ENCODE data around the gene DRGX.

Gene DRGX

DNA sequence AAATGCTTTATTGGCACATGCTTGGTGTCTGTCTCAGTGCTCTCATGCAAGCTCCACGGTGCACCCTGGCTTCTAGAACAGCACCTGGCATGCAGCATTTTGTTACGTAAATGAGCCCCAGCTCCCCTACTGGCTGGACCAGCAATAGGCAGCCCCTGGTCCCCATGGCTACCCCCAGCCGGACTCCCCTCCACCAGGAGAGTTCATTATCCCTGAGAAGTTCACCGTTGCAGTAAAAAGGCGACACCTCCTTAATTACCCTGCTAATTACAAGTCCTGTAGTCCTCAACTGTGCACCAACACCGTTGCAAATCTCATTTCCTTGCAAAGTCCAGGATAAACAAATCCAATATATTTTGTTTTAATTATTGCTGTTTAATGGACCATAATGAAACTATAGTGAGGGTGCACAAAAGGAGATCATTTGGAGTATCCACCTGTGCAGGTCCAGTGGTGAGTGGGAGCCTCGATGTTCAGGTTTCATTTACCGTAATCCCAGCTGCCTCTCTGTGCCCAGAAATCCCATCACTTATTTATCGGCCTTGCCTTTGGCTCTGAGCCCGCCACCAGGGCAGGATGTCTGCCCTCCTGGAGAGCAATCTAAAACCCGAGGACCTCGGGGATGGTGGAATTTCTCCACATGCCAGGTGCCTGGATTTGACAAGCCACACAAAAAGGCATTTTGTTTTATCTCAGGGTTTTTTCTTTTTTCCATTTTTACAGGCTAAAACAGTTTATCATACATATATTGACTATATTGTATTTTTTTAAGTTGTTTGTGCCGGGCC, 12.8 kb upstream of the DRGX start:
- Histone ChIP-seq H3K4me3 (ENCODE audit: insufficient read depth, low read depth, low read length) (no peak overlapping the region), H3K9me3 (ENCODE audit: control insufficient read depth, low read length) (no peaks in the 10 kb centered on the region), H3K4me1 (ENCODE audit: control insufficient read depth, insufficient read depth, low read length) (no peaks in the 10 kb centered on the region), H3K36me3 (ENCODE audit: control insufficient read depth, insufficient read depth, low read length) (no peaks in the 10 kb centered on the region), H3K27me3 (ENCODE audit: control insufficient read depth, insufficient read depth, low read length, poor library complexity, severe bottlenecking) (peaks cover 1% of the 10 kb centered on the region), H3K27ac (ENCODE audit: insufficient read depth, low read depth, low read length, poor library complexity, severe bottlenecking) (no peak overlapping the region)
- 56 to 62% methylated on average over 11 to 13 of the region's 13 CpGs for WGBS, 2 experiments

DNA sequence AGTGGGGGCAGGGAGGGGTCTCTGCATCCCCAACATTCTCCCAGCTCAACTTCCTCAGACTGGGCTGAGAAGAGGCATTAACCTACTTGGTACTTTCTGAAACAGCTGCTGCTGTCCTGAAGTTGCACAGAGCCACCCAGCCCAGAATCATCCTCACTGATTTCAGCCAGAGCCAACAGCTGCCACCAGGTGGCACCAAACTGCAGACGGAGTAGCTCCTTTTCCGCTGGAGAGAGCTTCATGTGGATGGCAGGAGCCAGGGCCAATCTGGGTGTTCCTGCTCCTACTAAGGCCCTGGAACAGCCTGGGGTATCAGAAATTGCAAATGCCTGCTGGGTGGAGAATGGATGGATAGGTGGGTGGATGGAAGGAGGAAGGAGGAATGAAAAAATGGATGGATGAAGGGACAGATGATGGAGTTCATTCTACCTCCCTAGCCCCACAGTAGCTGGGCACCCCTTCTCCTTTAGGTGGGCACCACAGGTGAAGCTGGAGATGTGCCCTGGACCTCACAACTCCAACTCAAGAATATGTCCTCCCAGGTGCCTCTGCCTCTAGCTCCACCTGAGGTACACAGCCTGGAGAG, 11.8 kb upstream of the DRGX start:
- Histone ChIP-seq H3K4me1 (ENCODE audit: control insufficient read depth, insufficient read depth, low read length) (no peaks in the 10 kb centered on the region), H3K27me3 (ENCODE audit: control insufficient read depth, insufficient read depth, low read length, poor library complexity, severe bottlenecking) (peaks cover 12% of the 10 kb centered on the region), H3K27ac (ENCODE audit: insufficient read depth, low read depth, low read length, poor library complexity, severe bottlenecking) (no peak overlapping the region), H3K36me3 (ENCODE audit: control insufficient read depth, insufficient read depth, low read length) (no peaks in the 10 kb centered on the region), H3K4me3 (ENCODE audit: insufficient read depth, low read depth, low read length) (no peak overlapping the region), H3K9me3 (ENCODE audit: control insufficient read depth, low read length) (no peaks in the 10 kb centered on the region)
- 14% methylated on average over 2 of the region's 2 CpGs for WGBS, 2 experiments

DNA sequence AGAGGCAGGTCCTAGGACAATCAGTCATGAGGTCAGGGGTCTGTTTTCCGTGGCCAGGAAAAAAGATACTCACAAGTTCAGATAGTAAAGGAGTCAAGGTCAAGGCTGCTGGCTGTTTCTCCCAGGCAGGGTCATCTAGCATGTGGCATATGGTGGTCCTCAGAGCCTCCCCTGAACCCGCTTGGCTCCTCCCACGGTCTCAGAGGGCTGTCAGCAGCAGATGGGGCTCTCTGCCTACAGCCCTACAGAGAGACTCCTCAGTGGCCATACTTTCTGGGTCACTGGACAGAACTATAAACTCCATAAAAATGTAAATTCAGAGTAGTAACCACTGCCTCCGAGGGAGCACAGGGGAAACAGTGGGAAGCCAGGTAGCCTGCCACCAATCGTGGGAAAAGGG, 11.3 kb upstream of the DRGX start:
- no peak overlapping the region for H3K27ac ChIP-seq (ENCODE audit: insufficient read depth, low read depth, low read length, poor library complexity, severe bottlenecking)
- H3K9me3 ChIP-seq (ENCODE audit: control insufficient read depth, low read length), result no peaks in the 10 kb centered on the region
- no peaks in the 10 kb centered on the region for H3K36me3 ChIP-seq (ENCODE audit: control insufficient read depth, insufficient read depth, low read length)
- no peaks in the 10 kb centered on the region for H3K4me1 ChIP-seq (ENCODE audit: control insufficient read depth, insufficient read depth, low read length)
- no peak overlapping the region for H3K4me3 ChIP-seq (ENCODE audit: insufficient read depth, low read depth, low read length)
- WGBS, 2 experiments, result 90% methylated on average over 5 of the region's 5 CpGs
- peaks cover 17% of the 10 kb centered on the region for H3K27me3 ChIP-seq (ENCODE audit: control insufficient read depth, insufficient read depth, low read length, poor library complexity, severe bottlenecking)

DNA sequence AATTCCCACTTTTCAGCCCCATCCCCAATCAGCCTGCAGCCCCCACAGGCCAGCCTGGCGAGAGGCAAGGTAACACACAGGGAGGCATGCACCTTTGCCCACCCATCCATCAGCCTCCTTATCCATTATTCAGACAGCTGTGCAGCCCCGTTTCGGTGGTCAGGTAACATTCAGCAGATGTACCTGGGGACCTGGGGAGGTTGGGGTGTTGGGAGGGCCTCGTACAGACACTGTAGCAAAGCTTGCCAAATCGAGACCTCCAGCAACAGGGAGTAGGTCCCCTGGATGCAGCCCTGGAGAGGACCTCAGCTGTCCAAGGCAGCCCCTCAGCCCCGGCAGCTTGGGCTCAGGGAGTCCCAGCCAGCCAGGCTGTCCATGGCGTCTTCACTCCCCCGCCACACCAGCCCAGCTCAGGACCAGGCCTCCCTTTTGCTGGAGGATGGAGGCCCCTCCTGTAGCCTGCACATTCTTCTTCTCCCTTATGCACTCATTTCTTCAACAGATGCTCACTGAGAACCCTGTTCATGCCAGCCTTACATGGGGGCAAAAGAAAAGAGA, 8.5 kb upstream of the DRGX start:
- Histone ChIP-seq H3K9me3 (ENCODE audit: control insufficient read depth, low read length) (no peaks in the 10 kb centered on the region), H3K4me1 (ENCODE audit: control insufficient read depth, insufficient read depth, low read length) (no peaks in the 10 kb centered on the region), H3K36me3 (ENCODE audit: control insufficient read depth, insufficient read depth, low read length) (no peaks in the 10 kb centered on the region), H3K27me3 (ENCODE audit: control insufficient read depth, insufficient read depth, low read length, poor library complexity, severe bottlenecking) (peaks cover 43% of the 10 kb centered on the region), H3K4me3 (ENCODE audit: insufficient read depth, low read depth, low read length) (no peak overlapping the region), H3K27ac (ENCODE audit: insufficient read depth, low read depth, low read length, poor library complexity, severe bottlenecking) (no peak overlapping the region)
- 91 to 92% methylated on average over 8 of the region's 8 CpGs for WGBS, 2 experiments

DNA sequence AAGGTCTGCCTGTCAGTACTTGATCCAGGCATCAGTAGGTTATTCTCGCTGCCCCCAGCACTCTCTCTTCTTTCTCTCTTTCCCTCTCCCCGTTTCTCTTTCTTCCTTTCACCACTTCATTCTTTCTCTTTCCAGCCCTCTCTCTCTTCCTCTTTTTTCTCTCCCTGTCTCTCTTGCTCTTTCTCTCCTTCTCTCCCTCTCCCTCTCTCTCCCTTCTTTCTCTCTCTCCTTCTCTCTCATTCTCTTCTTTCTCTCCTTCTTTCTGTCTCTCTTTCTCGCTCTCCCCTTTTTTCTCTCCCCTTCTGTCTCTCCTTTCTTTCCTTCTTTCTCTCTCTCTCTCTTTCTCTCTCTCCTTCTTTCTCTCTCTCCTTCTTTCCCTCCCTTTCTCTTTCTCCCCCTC, 7.5 kb upstream of the DRGX start:
- WGBS, 2 experiments, result 70 to 71% methylated on average over 3 of the region's 3 CpGs
- H3K36me3 ChIP-seq (ENCODE audit: control insufficient read depth, insufficient read depth, low read length), result no peaks in the 10 kb centered on the region
- H3K4me1 ChIP-seq (ENCODE audit: control insufficient read depth, insufficient read depth, low read length), result peaks cover 4% of the 10 kb centered on the region
- H3K4me3 ChIP-seq (ENCODE audit: insufficient read depth, low read depth, low read length), result no peak overlapping the region
- H3K27ac ChIP-seq (ENCODE audit: insufficient read depth, low read depth, low read length, poor library complexity, severe bottlenecking), result no peak overlapping the region
- peaks cover 54% of the 10 kb centered on the region for H3K27me3 ChIP-seq (ENCODE audit: control insufficient read depth, insufficient read depth, low read length, poor library complexity, severe bottlenecking)
- no peaks in the 10 kb centered on the region for H3K9me3 ChIP-seq (ENCODE audit: control insufficient read depth, low read length)

DNA sequence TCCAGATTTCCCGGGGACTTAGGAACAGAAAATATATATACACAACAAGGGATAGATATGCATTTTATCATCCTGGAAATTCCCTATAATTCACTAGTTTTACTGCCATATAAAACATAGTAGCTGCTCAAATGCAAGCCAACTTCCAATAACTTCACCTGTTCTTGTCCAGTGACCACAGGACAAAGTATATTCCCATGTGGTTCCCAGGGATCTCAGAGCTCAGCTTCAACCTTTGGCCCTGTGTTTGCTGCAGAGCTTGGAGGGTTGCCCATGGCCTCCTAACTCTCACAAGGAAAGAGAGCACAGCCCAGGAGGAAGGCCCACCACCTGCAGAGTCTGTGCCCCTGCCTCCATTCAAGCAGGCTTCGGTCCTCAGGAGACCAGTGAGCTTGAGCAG, 4.5 kb upstream of the DRGX start:
- Histone ChIP-seq H3K27ac (ENCODE audit: insufficient read depth, low read depth, low read length, poor library complexity, severe bottlenecking) (no peak overlapping the region), H3K27me3 (ENCODE audit: control insufficient read depth, insufficient read depth, low read length, poor library complexity, severe bottlenecking) (peaks cover 84% of the 10 kb centered on the region), H3K4me1 (ENCODE audit: control insufficient read depth, insufficient read depth, low read length) (peaks cover 22% of the 10 kb centered on the region), H3K36me3 (ENCODE audit: control insufficient read depth, insufficient read depth, low read length) (no peaks in the 10 kb centered on the region), H3K4me3 (ENCODE audit: insufficient read depth, low read depth, low read length) (no peak overlapping the region), H3K9me3 (ENCODE audit: control insufficient read depth, low read length) (no peaks in the 10 kb centered on the region)
- whole genome bisulfite sequencing, 2 experiments, result 71 to 82% methylated on average over 1 to 2 of the region's 2 CpGs

DNA sequence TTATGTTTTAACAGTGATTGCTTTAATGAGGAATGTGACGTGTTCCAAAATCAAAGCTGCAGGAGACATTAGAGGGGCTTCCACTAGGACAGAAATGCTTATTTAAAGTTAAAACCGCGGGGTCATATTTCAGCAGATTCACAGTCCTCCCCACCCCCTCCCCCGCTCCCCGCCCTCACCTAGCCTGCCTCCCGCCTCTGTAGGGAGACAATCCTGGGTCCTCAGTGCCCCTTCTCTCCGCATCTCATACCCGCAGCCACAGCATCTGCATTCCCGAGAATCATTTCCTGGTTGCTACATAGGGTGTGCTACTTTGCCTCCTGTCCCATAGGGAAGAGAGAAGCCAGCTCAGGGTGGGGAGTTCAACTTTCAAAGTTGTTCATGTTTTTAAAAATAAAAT, 3.1 kb upstream of the DRGX start:
- no peaks in the 10 kb centered on the region for H3K36me3 ChIP-seq (ENCODE audit: control insufficient read depth, insufficient read depth, low read length)
- no peaks in the 10 kb centered on the region for H3K9me3 ChIP-seq (ENCODE audit: control insufficient read depth, low read length)
- H3K4me3 ChIP-seq (ENCODE audit: insufficient read depth, low read depth, low read length), result no peak overlapping the region
- WGBS, 2 experiments, result 4 to 6% methylated on average over 9 of the region's 9 CpGs
- peaks cover 97% of the 10 kb centered on the region for H3K27me3 ChIP-seq (ENCODE audit: control insufficient read depth, insufficient read depth, low read length, poor library complexity, severe bottlenecking)
- peaks cover 32% of the 10 kb centered on the region for H3K4me1 ChIP-seq (ENCODE audit: control insufficient read depth, insufficient read depth, low read length)
- no peak overlapping the region for H3K27ac ChIP-seq (ENCODE audit: insufficient read depth, low read depth, low read length, poor library complexity, severe bottlenecking)

DNA sequence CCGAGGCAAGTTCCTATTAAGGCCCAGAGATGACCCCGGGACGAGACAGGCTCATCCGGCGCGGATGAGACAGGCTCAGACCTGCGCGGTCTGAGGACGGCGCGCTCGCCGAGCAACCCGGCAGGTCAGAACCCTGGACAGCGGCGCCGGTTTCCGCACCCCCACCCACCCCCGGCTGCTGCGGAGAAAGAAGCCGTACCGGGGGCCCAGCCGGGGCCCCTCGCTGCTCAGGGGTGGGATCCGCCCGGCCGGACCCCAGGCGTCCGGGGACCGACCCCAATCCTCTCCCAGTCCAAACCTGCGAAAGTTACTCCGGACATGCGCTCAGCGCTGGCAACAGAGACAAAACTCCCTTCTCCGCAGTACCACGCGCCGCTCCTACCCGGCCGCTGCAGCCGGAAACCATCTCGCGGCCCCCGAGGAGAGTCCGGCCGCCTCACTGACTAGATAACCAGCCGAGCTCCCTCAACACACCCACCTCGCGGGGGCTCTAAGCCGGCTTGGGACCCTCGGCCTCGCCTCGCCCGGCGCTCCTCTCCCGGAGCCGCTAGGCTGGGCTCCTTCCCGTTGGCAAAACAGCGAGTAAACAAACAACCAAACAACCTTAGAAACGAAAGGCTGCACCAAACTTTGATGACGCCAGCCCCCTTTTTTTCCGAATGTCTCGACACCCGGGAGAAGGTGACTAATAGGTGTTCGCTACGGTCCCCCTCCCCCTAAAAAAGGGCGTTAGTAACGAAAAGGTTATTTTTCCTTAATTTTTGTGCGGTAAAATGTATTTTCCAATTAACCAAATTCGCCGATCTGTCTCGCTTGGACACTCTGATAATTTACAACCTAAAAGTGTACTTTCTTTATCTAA, 2.3 kb upstream of the DRGX start:
- Histone ChIP-seq H3K36me3 (ENCODE audit: control insufficient read depth, insufficient read depth, low read length) (no peaks in the 10 kb centered on the region), H3K4me1 (ENCODE audit: control insufficient read depth, insufficient read depth, low read length) (peaks cover 32% of the 10 kb centered on the region), H3K4me3 (ENCODE audit: insufficient read depth, low read depth, low read length) (peak overlapping the region; percentile 11), H3K27me3 (ENCODE audit: control insufficient read depth, insufficient read depth, low read length, poor library complexity, severe bottlenecking) (peaks cover 99% of the 10 kb centered on the region), H3K9me3 (ENCODE audit: control insufficient read depth, low read length) (no peaks in the 10 kb centered on the region), H3K27ac (ENCODE audit: insufficient read depth, low read depth, low read length, poor library complexity, severe bottlenecking) (no peak overlapping the region)
- 1 to 2% methylated on average over 72 of the region's 72 CpGs for WGBS, 2 experiments

DNA sequence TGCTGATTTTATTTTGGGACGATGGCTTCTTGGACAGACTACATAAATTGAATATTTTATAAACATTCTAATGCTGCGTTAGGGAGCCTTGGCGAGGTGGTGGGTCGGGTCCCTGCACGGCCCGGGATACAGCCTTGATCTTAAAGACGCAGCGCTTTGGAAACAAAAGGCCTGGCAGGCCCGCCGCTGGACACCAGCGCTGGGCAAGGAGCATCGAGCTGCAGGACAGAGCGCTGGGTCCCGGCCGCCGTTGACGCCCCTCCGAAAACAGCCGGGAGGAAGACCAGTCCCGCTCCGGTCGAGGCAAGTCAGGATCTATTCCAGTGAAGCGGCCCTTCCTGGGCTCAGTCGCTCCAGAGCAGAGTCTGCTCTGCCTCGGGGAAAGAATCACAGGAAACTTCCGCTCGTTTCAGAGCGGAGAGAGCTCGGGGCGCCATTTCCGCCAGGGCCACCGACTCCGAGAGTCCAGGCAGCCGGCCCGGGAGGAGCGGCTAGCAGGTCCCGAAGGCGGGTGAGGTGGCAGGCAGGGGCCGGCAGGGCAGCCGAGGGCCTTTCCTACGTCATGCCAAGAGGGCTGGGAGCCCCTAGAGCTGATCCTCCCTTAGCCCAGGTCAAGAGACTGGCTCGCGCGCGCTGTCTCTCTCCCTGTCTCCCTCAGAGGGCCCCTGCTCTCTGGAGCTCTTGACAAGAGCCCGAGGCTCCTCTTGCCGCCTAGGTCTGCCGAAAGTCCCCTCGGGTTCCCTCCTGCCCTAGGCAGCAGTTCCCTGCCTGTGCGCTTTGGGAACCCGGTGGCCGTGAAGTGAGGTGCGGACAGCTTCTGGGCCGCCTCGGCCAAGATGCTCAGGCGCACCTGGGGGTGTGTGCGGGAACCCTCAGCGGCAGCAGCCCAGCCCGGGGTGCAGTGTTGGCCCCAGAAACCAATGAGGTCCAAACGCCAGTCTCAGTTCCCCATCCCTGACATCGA, 1.4 kb upstream of the DRGX start:
- Histone ChIP-seq H3K36me3 (ENCODE audit: control insufficient read depth, insufficient read depth, low read length) (no peaks in the 10 kb centered on the region), H3K9me3 (ENCODE audit: control insufficient read depth, low read length) (no peaks in the 10 kb centered on the region), H3K27me3 (ENCODE audit: control insufficient read depth, insufficient read depth, low read length, poor library complexity, severe bottlenecking) (peaks cover 99% of the 10 kb centered on the region), H3K27ac (ENCODE audit: insufficient read depth, low read depth, low read length, poor library complexity, severe bottlenecking) (no peak overlapping the region), H3K4me3 (ENCODE audit: insufficient read depth, low read depth, low read length) (peak overlapping the region; percentile 2), H3K4me1 (ENCODE audit: control insufficient read depth, insufficient read depth, low read length) (peaks cover 32% of the 10 kb centered on the region)
- 1 to 2% methylated on average over 60 to 61 of the region's 61 CpGs for WGBS, 2 experiments

All from ectodermal cell (in vitro differentiated cells).